Sigmoid colon (tissue), 4 donors: ENCODE measurements around the gene NXNL2.

ENCODE experiments used
- EP300 ChIP-seq, 4 donors: sonication (generic); formaldehyde crosslinking; IDR thresholded peaks; one replicate each; pipeline ENCODE4 v1.6.1; 2017; ENCODE audit warnings: antibody characterized with exemption in 4 of 4
- POLR2A ChIP-seq, 2 donors: fragments of 450-650 bp; IDR thresholded peaks; one replicate each; pipeline ENCODE4 v1.6.1; 2016; ENCODE audit warnings: antibody characterized with exemption in 2 of 2, mild to moderate bottlenecking in 2 of 2, moderate library complexity in 2 of 2
- POLR2AphosphoS5 ChIP-seq, 4 donors: sonication (generic); formaldehyde crosslinking; IDR thresholded peaks; one replicate each; pipeline ENCODE4 v1.6.1; 2017; ENCODE audit warnings: antibody characterized with exemption in 4 of 4
- TF ChIP-seq, protein P1 (sequence below), 4 experiments: fragments of 450-650 bp in 3 of 4; fragments of 200-600 bp in 1 of 4; IDR thresholded peaks; one replicate each; pipeline ENCODE4 v1.5.1; 2016 to 2019; ENCODE audit warnings: antibody characterized with exemption in 4 of 4, mild to moderate bottlenecking in 3 of 4, moderate library complexity in 2 of 4

DNA sequence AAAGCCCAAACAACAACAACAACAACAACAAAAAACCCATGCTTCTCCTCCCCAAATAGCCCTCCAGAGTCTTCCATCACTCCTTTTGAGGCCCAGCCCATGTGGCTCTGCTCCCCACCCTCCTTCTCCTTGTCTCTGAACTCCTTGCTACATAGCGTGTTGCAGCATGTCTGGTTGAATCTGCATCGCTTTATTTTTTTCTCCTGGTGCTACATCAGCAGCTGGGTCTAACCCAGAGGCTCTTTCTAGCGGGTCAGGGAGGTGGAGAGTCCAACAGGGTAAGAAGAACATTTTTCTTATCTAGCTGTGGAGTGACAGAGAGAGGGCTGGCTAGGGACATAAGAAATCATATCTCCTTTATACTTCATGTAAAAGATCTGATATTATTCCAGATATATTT lies 18.4 kb downstream of the NXNL2 start:
- TF ChIP-seq, protein P1, sequence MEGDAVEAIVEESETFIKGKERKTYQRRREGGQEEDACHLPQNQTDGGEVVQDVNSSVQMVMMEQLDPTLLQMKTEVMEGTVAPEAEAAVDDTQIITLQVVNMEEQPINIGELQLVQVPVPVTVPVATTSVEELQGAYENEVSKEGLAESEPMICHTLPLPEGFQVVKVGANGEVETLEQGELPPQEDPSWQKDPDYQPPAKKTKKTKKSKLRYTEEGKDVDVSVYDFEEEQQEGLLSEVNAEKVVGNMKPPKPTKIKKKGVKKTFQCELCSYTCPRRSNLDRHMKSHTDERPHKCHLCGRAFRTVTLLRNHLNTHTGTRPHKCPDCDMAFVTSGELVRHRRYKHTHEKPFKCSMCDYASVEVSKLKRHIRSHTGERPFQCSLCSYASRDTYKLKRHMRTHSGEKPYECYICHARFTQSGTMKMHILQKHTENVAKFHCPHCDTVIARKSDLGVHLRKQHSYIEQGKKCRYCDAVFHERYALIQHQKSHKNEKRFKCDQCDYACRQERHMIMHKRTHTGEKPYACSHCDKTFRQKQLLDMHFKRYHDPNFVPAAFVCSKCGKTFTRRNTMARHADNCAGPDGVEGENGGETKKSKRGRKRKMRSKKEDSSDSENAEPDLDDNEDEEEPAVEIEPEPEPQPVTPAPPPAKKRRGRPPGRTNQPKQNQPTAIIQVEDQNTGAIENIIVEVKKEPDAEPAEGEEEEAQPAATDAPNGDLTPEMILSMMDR (IDR thresholded peaks at IDR 0.05): no peak
- no peak for TF ChIP-seq POLR2A (IDR thresholded peaks at IDR 0.05)
- TF ChIP-seq POLR2AphosphoS5 (IDR thresholded peaks at IDR 0.05): no peak
- TF ChIP-seq EP300 (IDR thresholded peaks at IDR 0.05): no peak
